Stimulated activated CD4-positive, alpha-beta T cell treated with anti-CD3 and anti-CD28 coated beads, Interleukin-1b, Interleukin-23, amount 100 ng/mL, for 1 hour (primary cell): ENCODE results near the gene GSTM5.
"Not testable (repeated sequence)": the region's sequence is repeated elsewhere in the genome, so short reads cannot be mapped to it uniquely, and the experiment has no call there.

Experiments
- DNase-seq, 2 donors: peaks; one replicate each; pipeline ENCODE4 v3.0.0-alpha.2; 2020; ENCODE audit warnings: low read depth in 2 of 2

The GSTM5 gene

GRCh38 chr1:109711593-109712320 is at the start of gene GSTM5:
GSTM5 (plus strand) TSS chr1:109712251; CDS start chr1:109712313, 62 bp downstream.
- DNase-seq, result not testable (repeated sequence)

GRCh38 chr1:109664671-109665070 is 47.4 kb upstream of the GSTM5 start:
- DNase-seq, result no peak

GRCh38 chr1:109667452-109668122 is 44.5 kb upstream of the GSTM5 start, which contains the start of gene GSTM2:
GSTM2 (plus strand) TSS chr1:109668057; CDS start chr1:109668116, 59 bp downstream.
- DNase-seq, result peak; percentile 26 to 70

- no peak for DNase-seq
Observed at GRCh38 chr1:109668123-109668775, 43.8 kb upstream of the GSTM5 start.

GRCh38 chr1:109669246-109669948 is 42.7 kb upstream of the GSTM5 start:
- DNase-seq, result no peak

DNA sequence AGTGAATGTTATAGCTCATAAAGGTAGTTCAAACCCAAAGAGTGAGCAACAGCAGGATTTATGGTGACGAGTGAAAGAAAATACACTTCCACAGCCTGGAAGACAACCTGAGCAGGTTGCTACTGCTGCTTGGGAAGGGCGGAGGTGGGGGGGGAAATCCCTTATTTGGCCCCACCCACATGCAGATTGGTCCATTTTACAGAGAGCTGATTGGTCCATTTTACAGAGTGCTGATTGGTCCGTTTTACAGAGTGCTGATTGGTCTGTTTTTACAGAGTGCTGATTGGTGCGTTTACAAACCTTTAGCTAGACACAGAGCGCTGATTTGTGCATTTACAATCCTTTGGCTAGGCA is 42.1 kb upstream of the GSTM5 start:
- not testable (repeated sequence) for DNase-seq

DNA sequence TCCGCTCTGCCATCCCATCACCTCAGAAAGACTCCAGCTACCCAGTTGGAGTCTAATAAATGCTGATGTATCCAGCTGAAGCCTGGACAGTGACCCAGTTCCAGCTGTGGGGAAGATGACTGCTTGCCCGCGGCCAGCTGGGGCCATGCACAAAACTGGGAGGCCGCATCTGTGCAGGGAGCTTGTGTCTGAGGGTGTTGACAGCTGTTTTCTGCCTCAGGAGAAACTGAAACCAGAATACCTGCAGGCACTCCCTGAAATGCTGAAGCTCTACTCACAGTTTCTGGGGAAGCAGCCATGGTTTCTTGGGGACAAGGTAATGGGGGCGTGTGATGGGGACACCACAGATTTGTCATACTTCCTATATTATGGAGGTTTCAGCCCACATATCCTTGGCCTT is 41.0 kb upstream of the GSTM5 start:
- no peak for DNase-seq

DNA sequence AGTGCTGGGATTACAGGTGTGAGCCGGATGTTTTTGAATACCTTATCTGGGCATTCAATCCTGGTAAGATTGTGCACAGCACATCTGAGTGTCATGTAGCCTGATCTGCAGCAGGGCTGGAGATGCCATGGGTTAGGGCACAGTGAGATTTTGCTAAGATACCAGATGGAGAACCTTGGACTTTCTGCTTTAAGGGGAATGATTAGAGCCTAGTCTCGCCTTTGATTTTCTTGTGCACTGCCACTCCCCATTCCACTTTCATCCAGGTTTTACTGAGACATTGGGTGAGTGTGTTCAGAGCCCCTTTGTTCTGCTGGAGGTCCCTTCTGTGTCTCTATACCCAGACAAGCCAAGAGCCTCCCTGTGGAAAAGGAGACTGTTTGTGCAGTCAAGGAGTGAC is 38.2 kb upstream of the GSTM5 start:
- DNase-seq, result not testable (repeated sequence)

GRCh38 chr1:109676683-109677381 is 35.2 kb upstream of the GSTM5 start:
- not testable (repeated sequence) for DNase-seq

DNA sequence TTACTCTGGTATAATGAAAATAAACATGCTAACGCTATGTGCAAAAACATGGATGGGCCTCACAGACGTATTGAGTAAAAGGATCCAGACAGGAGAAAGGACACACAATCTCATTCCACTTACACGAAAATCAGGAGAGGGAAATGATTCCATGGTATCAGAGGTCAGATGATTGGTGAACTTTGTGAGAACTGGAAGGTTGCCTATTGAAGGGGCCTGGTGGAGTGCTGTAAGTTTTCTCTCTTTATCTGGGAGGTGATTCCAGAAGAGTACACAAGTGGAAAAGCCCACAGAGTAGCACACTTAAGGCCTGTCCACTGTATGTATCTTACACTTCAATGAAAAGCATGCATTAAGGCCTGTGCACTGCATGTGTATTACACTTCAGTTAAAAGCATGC is 34.6 kb upstream of the GSTM5 start:
- DNase-seq, result no peak

DNA sequence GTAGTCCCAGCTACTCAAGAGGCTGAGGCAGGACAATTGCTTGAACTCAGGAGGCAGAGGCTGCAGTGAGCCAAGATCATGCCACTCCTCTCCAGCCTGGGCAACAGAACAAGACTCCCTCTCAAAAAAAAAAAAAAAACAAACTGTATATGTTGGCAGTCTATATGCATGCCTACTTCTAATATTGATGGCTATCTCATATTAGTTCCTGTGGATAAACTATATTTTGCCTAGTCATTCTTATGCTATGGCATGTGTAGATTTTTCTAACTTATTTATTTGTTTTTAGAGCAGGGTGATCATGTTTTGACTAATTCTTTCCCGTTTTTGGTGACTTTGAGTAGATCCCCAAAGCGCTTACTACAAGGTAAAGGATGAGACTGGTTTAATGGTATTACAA is 33.4 kb upstream of the GSTM5 start:
- DNase-seq, result not testable (repeated sequence)

DNA sequence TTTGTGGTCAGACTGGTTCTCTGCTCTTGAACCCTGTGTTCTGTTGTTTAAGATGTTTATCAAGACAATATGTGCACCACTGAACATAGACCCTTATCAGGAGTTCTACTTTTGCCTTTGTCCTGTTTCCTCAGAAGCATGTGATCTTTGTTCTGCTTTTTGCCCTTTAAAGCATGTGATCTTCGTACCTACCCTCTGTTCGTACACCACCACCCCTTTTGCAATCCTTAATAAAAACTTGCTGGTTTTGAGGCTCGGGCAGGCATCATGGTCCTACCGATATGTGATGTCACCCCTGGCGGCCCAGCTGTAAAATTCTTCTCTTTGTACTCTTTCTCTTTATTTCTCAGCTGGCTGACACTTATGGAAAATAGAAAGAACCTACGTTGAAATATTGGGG is 27.3 kb upstream of the GSTM5 start:
- DNase-seq, result not testable (repeated sequence)

- DNase-seq, result not testable (repeated sequence)
Observed at GRCh38 chr1:109685399-109685798, 26.7 kb upstream of the GSTM5 start.

- not testable (repeated sequence) for DNase-seq
Observed at GRCh38 chr1:109685890-109686289, 26.2 kb upstream of the GSTM5 start.

GRCh38 chr1:109687109-109687508 is 24.9 kb upstream of the GSTM5 start:
- DNase-seq, result not testable (repeated sequence)

DNA sequence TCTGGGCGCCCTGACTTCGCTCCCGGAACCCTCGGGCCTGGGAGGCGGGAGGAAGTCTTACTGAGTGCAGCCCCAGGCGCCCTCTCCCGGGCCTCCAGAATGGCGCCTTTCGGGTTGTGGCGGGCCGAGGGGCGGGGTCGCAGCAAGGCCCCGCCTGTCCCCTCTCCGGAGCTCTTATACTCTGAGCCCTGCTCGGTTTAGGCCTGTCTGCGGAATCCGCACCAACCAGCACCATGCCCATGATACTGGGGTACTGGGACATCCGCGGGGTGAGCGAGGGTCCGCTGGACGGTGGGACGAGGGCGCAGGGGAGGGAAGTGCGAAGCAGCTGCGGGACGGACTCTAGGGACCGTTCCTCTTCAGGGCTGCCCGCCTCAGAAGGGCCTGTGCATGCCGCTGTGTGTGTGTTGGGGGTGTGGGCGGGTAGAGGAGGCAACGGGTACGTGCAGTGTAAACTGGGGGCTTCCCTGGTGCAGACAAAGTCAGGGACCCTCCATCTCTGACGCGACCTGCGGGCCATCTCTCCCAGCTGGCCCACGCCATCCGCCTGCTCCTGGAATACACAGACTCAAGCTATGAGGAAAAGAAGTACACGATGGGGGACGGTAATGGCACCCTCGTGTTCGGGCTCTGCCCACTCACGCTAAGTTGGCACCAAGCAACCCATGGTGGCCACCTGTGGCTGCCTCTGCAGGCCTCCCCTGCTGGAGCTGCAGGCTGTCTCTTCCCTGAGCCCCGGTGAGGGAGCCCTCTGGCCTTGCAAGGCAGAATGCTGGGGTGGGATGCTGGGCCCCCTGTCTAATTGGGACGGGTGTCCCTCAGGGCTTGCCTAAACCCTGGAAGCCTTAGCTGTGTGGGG is 24.2 kb upstream of the GSTM5 start, which contains the start of gene GSTM1:
Gene GSTM1 (plus strand): TSS at position 177 of the 859 bp plus-strand sequence. CDS start 57 bp downstream, at position 234.
- peak in 1 of 2 donors; percentile 46 for DNase-seq

DNA sequence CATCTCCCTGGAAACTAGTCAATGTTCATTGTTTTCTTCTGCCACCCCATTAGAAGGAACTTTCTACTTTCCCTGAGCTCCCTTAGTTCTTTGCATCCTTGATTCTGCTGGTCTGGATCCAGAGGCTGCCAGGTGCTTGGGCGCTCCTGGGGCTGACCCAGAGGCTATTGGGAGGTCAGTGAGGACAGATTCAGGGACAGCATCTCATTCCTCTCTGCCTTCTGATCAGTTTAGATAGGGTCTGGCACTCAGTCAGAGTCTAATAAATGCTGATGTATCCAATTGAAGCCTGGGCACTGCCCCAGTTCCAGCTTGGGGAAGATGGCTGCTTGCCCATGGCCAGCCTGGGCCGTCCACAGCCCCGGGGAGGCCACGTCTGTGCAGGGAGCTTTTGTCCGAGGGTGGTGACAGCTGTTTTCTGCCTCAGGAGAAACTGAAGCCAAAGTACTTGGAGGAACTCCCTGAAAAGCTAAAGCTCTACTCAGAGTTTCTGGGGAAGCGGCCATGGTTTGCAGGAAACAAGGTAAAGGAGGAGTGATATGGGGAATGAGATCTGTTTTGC is 22.1 kb upstream of the GSTM5 start:
- no peak for DNase-seq

GRCh38 chr1:109691759-109692158 is 20.3 kb upstream of the GSTM5 start:
- DNase-seq, result no peak

- DNase-seq, result not testable (repeated sequence)
Observed at GRCh38 chr1:109694400-109694799, 17.7 kb upstream of the GSTM5 start.

DNA sequence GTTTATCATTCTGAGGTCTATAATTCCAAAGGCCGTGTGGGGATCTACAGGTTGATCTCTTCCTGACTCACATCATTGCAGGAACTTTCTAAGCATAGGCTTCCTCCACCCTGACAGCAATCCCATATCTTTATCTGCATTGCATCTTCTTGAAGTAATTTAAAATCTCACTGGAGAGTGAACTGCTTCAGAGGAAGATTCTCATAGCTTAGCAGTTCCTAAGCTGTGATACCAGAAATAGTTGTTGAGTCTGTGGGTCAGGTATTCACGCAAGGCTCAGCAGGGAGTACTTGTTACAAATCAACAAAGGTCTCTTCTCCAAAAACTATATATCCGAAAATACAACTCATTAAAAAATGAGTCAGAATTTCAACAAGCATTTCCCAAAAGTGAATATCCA is 16.9 kb upstream of the GSTM5 start:
- DNase-seq, result not testable (repeated sequence)
